K562 (cell line): ENCODE data around the gene KCNK4. TPM values are rescaled to one million over a fixed set of nuclear protein-coding genes. Genes with fewer than 3 reads are reported as not detected.

Source experiments
- ELF2 ChIP-seq: fragments of 250-450 bp; sonication (Bioruptor Pico); IDR thresholded peaks from 2 replicates; pipeline ENCODE4 v1.5.0; 2021; ENCODE audit warnings: mild to moderate bottlenecking
- FOS ChIP-seq: IDR thresholded peaks from 3 replicates; pipeline ENCODE4 v1.6.1; 2011; ENCODE audit not compliant: insufficient read length; ENCODE audit errors: extremely low read depth
- FOXJ2 ChIP-seq: fragments of 200-800 bp; sonication (Bioruptor generic); IDR thresholded peaks from 2 replicates; pipeline ENCODE4 v1.6.1; 2016; ENCODE audit warnings: missing genetic modification characterization, missing compliant biosample characterization
- GTF2F1 ChIP-seq: IDR thresholded peaks from 2 replicates; pipeline ENCODE4 v1.6.1; 2011; ENCODE audit warnings: low read depth, low read length, improper control_type of control experiment
- HCFC1 ChIP-seq: IDR thresholded peaks from 2 replicates; pipeline ENCODE4 v1.6.1; 2012; ENCODE audit warnings: low read depth, low read length, improper control_type of control experiment
- JUN ChIP-seq, 2 experiments: sonication (generic) in 1 of 2; formaldehyde crosslinking in 1 of 2; IDR thresholded peaks; 2 replicates each; pipeline versions ENCODE4 v1.6.1 to v1.8.0; 2012 to 2022; ENCODE audit warnings: borderline replicate concordance in 2 of 2, mild to moderate bottlenecking in 2 of 2, improper control_type of control experiment in 1 of 2, low read depth in 1 of 2, low read length in 1 of 2, missing genetic modification reagents in 1 of 2
- MYBL2 ChIP-seq, 2 experiments: fragments of 450-650 bp in 1 of 2; sonication (generic) in 1 of 2; formaldehyde crosslinking in 1 of 2; IDR thresholded peaks; 2 replicates each; pipeline versions ENCODE4 v1.6.1 to v1.8.1; 2017 to 2022; ENCODE audit warnings: borderline replicate concordance in 1 of 2, inconsistent platforms in 1 of 2, low read depth in 1 of 2, mild to moderate bottlenecking in 1 of 2, missing genetic modification reagents in 1 of 2, moderate library complexity in 1 of 2
- NRF1 ChIP-seq, 2 experiments: fragments of 450-650 bp; IDR thresholded peaks in 1 of 2; conservative IDR thresholded peaks in 1 of 2; 2 replicates each; pipeline ENCODE4 v1.6.1; 2014; ENCODE audit warnings: mild to moderate bottlenecking in 2 of 2
- PURB ChIP-seq: sonication (generic); formaldehyde crosslinking; IDR thresholded peaks from 2 replicates; pipeline ENCODE4 v1.9.0; 2021; ENCODE audit warnings: low read depth, mild to moderate bottlenecking, missing genetic modification reagents
- PYGO2 ChIP-seq: fragments of 450-650 bp; IDR thresholded peaks from 2 replicates; pipeline ENCODE4 v1.6.1; 2016; ENCODE audit warnings: mild to moderate bottlenecking, missing genetic modification characterization, moderate library complexity, missing compliant biosample characterization
- RNF2 ChIP-seq: sonication (generic); IDR thresholded peaks from 2 replicates; pipeline ENCODE4 v1.6.1; 2016
- SRF ChIP-seq, 2 experiments: fragments of 250-450, 450-650 bp in 1 of 2; sonication (Bioruptor Pico) in 1 of 2; sonication (generic) in 1 of 2; formaldehyde crosslinking; IDR thresholded peaks; 2 replicates each; pipeline versions ENCODE4 v1.5.0 to v1.5.1; 2020 to 2022; ENCODE audit warnings: mild to moderate bottlenecking in 1 of 2, missing genetic modification reagents in 1 of 2
- TSC22D4 ChIP-seq: fragments of 450-650 bp; IDR thresholded peaks from 2 replicates; pipeline ENCODE4 v1.6.1; 2016; ENCODE audit warnings: missing genetic modification characterization, missing biosample characterization, control low read depth
- ZC3H4 ChIP-seq: sonication (generic); formaldehyde crosslinking; IDR thresholded peaks from 2 replicates; pipeline ENCODE4 v1.9.0; 2021; ENCODE audit warnings: missing genetic modification reagents, borderline replicate concordance
- ZNF12 ChIP-seq: sonication (generic); formaldehyde crosslinking; IDR thresholded peaks from 2 replicates; pipeline ENCODE4 v1.4.0; 2020; ENCODE audit warnings: mild to moderate bottlenecking, missing genetic modification reagents
- ZNF165 ChIP-seq: fragments of 250-450 bp; sonication (Bioruptor Pico); IDR thresholded peaks from 2 replicates; pipeline ENCODE4 v1.4.0; 2020; ENCODE audit warnings: borderline replicate concordance
- ZNF197 ChIP-seq: fragments of 200-800 bp; sonication (Bioruptor generic); IDR thresholded peaks from 2 replicates; pipeline ENCODE4 v1.6.1; 2016; ENCODE audit warnings: low read depth, missing genetic modification characterization, missing compliant biosample characterization
- ZNF644 ChIP-seq: fragments of 200-800 bp; sonication (Bioruptor generic); IDR thresholded peaks from 2 replicates; pipeline ENCODE4 v1.6.1; 2016; ENCODE audit warnings: low read depth, missing genetic modification characterization, missing compliant biosample characterization
- ZNF717 ChIP-seq: fragments of 250-450 bp; sonication (Bioruptor Pico); IDR thresholded peaks from 2 replicates; pipeline ENCODE4 v1.5.0; 2021
- ZNF76 ChIP-seq: fragments of 250-450 bp; sonication (Bioruptor Pico); IDR thresholded peaks from 2 replicates; pipeline ENCODE4 v1.4.0; 2020; ENCODE audit warnings: mild to moderate bottlenecking, moderate library complexity, borderline replicate concordance
- polyA plus RNA-seq, 8 experiments: library from polyadenylated mRNA; depleted of rRNA in 4 of 8; stranded (reverse) in 5 of 8; unstranded in 3 of 8; fragments of >200 nt; fragmentation: Nextera tagmentation in 2 of 8; fragmentation: Illumina TruSeq in 1 of 8; extraction: Ambion mirVana in 2 of 8; extraction: Trizol in 1 of 8; gene quantifications; 2 replicates each; pipeline versions ENCODE4 v1.2.1 to v1.2.3, GENCODE V29; 2011 to 2014; ENCODE audit warnings: inconsistent platforms in 1 of 8, missing spikeins in 1 of 8
- total RNA-seq, 7 experiments: library from RNA; depleted of rRNA in 6 of 7; stranded (reverse); fragments of >200 nt in 6 of 7; fragmentation: Illumina TruSeq in 2 of 7; extraction: Trizol in 2 of 7; gene quantifications; 2 replicates each; pipeline versions ENCODE4 v1.2.1 to v1.2.3, GENCODE V29; 2011 to 2021; ENCODE audit warnings: low replicate concordance in 1 of 7
- TF ChIP-seq, protein P1 (sequence below): fragments of 450-650 bp; IDR thresholded peaks from 2 replicates; pipeline ENCODE4 v1.6.1; 2016; ENCODE audit warnings: low read depth, mild to moderate bottlenecking, moderate library complexity
- TF ChIP-seq, protein P2 (sequence below): sonication (generic); formaldehyde crosslinking; IDR thresholded peaks from 2 replicates; pipeline ENCODE4 v1.8.0; 2022; ENCODE audit warnings: mild to moderate bottlenecking, missing genetic modification reagents
- TF ChIP-seq, protein P3 (sequence below): fragments of 250-450 bp; sonication (Bioruptor Pico); IDR thresholded peaks from 2 replicates; pipeline ENCODE4 v1.8.0; 2022; ENCODE audit warnings: moderate library complexity, mild to moderate bottlenecking, inconsistent platforms
- TF ChIP-seq, protein P4 (sequence below): fragments of 450-650 bp; IDR thresholded peaks from 2 replicates; pipeline ENCODE4 v1.6.1; 2016; ENCODE audit warnings: borderline replicate concordance

The KCNK4 gene
- total and polyA plus RNA-seq, 9 of the 15 experiments (the other 6 are each of a cell fraction or from before 2014, with no cell fraction given) = not detected

- TF ChIP-seq TSC22D4 (tag) (no peak), ZNF717 (CRISPR knock-in tag) (no peak), ZNF76 (CRISPR knock-in tag) (no peak), PYGO2 (tag) (no peak), FOXJ2 (no peak), FOS (peak; percentile 51), ELF2 (CRISPR knock-in tag) (no peak), SRF (CRISPR knock-in tag; IDR thresholded peaks at IDR 0.05) (peak in 1 of 2 experiments; percentile 43; a peak in 1 of 4 replicates), MYBL2 (IDR thresholded peaks at IDR 0.05; ENCODE audit: low read depth) (no peak), MYBL2 (CRISPR knock-in tag; IDR thresholded peaks at IDR 0.05; ENCODE audit: borderline replicate concordance) (no peak), ZC3H4 (CRISPR knock-in tag) (no peak), PURB (CRISPR knock-in tag) (no peak), ZNF197 (CRISPR knock-in tag) (no peak), HCFC1 (no peak), JUN (IDR thresholded peaks at IDR 0.05; ENCODE audit: borderline replicate concordance, low read depth, low read length) (no peak), JUN (CRISPR knock-in tag; IDR thresholded peaks at IDR 0.05; ENCODE audit: borderline replicate concordance) (no peak), RNF2 (no peak), ZNF12 (CRISPR knock-in tag) (no peak; the same call in 1 of the 2 replicates), NRF1 (conservative IDR thresholded peaks at IDR 0.05 in 1 of 2, IDR thresholded peaks at IDR 0.05 in 1 of 2) (no peak), ZNF165 (no peak), GTF2F1 (no peak), ZNF644 (tag) (no peak)
- TF ChIP-seq, protein P1, sequence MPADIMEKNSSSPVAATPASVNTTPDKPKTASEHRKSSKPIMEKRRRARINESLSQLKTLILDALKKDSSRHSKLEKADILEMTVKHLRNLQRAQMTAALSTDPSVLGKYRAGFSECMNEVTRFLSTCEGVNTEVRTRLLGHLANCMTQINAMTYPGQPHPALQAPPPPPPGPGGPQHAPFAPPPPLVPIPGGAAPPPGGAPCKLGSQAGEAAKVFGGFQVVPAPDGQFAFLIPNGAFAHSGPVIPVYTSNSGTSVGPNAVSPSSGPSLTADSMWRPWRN = no peak
- TF ChIP-seq, protein P2, sequence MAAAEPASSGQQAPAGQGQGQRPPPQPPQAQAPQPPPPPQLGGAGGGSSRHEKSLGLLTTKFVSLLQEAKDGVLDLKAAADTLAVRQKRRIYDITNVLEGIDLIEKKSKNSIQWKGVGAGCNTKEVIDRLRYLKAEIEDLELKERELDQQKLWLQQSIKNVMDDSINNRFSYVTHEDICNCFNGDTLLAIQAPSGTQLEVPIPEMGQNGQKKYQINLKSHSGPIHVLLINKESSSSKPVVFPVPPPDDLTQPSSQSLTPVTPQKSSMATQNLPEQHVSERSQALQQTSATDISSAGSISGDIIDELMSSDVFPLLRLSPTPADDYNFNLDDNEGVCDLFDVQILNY (CRISPR knock-in tag) = no peak
- TF ChIP-seq, protein P3, sequence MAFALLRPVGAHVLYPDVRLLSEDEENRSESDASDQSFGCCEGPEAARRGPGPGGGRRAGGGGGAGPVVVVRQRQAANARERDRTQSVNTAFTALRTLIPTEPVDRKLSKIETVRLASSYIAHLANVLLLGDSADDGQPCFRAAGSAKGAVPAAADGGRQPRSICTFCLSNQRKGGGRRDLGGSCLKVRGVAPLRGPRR (CRISPR knock-in tag) = no peak
- TF ChIP-seq, protein P4, sequence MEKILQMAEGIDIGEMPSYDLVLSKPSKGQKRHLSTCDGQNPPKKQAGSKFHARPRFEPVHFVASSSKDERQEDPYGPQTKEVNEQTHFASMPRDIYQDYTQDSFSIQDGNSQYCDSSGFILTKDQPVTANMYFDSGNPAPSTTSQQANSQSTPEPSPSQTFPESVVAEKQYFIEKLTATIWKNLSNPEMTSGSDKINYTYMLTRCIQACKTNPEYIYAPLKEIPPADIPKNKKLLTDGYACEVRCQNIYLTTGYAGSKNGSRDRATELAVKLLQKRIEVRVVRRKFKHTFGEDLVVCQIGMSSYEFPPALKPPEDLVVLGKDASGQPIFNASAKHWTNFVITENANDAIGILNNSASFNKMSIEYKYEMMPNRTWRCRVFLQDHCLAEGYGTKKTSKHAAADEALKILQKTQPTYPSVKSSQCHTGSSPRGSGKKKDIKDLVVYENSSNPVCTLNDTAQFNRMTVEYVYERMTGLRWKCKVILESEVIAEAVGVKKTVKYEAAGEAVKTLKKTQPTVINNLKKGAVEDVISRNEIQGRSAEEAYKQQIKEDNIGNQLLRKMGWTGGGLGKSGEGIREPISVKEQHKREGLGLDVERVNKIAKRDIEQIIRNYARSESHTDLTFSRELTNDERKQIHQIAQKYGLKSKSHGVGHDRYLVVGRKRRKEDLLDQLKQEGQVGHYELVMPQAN = peak; percentile 47; the same call in 1 of the 2 replicates
Measured at GRCh38 chr11:64284048-64284961, 6.8 kb upstream of the KCNK4 start, which contains the start of gene BAD (continued).
